Renal pelvis (tissue), 4 donors: ENCODE data around the gene KRT79. TPM values are rescaled to one million over a fixed set of nuclear protein-coding genes. Genes with fewer than 3 reads are reported as not detected.

Experiments used
- DNase-seq: peaks from one replicate; pipeline ENCODE4 v3.0.0-alpha.2; 2013
- polyA plus RNA-seq, 3 donors: library from polyadenylated mRNA; unstranded; fragments of 120-200 nt; gene quantifications; one replicate each; pipeline ENCODE4 v1.2.1, GENCODE V29; 2013; ENCODE audit not compliant: insufficient read length in 3 of 3

The KRT79 gene
- polyA plus RNA-seq, 3 donors: not detected

DNA sequence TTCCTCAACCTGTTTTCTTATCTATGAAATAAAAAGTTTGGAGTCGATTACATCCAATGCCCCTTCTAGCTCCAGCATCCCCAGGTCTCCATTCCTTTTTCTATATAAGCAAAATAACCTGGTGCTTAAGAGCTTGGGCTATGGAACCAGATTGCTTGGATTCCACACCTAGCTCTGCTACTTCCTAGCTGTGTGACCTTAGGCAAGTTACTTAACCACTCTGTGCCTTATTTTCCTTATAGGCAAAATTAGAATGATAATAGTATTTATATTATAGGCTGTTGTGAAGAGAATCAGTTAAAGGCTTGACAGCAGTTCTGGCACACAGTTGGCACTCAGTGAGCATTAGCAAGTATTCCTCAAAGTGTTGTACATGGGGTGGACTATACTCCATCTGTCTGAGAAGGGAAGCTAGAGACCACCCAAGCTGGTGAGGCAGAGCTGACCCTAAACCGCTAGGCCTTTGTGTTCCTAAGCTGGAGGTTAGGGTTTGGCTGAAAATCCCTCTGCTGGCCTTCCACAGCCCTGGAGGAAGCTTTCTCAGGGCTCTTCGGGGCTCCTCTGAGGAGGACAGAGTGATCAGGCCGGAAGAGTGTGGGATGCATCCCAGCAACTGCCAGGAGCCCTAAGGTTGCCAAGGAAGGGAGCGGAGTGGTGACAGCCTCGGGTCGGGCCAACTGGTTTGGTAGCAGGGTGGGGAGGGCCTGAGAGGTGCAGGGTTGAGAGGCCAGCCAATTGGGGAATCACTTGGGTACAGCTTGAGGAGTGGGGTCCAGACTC, 14.2 kb downstream of the KRT79 start:
- DNase-seq: no peak

DNA sequence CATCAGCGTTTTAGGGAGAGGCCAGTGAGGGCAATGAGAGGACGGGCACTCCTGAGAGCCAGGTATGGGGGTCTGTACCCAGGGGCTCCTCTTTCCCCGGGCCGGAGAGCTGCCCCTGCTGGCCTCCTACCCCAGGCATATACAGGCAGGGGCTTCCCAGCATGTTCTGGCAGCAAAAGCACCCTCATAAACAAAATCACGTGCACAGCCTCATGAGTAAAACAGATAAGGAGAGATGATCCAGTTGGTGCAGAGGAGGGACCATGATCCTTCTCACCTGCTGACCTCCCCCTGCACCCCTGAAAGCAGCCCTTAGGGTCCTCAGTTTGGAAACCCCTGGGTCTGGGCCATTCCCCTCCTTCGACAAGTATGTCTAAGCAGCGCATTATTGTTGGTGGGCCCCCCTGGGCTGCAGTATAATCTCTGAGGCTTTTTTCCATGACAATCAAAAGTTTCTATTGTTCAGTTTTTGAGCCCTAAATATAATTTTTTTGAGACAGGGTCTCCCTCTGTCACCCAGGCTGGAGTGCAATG, 15.2 kb downstream of the KRT79 start:
- DNase-seq: no peak

DNA sequence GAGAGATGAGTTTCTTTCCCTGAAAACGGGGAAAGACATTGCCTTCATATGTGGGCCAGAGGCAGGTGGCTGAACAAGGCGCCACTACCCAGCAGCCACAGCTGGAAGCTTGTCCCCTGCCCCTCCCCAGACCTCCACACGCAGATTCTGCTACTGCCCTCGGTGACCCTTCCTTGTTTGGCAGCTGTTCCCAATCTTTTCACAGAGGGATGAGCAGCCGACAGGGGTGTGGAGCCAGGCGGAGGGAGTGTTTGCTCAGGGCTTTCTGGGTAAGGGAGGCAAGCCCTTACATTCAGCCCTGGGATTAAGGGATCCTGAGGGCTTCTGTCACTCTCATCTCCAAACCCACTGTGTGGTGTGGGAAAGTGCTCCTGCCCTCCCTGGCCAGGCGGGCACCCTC, 15.7 kb downstream of the KRT79 start:
- no peak for DNase-seq

- DNase-seq: no peak
These were observed 16.3 kb downstream of the KRT79 start for GRCh38 chr12:52817699-52818238.

GRCh38 chr12:52817003-52817698, 17.0 kb downstream of the KRT79 start:
- no peak for DNase-seq

DNA sequence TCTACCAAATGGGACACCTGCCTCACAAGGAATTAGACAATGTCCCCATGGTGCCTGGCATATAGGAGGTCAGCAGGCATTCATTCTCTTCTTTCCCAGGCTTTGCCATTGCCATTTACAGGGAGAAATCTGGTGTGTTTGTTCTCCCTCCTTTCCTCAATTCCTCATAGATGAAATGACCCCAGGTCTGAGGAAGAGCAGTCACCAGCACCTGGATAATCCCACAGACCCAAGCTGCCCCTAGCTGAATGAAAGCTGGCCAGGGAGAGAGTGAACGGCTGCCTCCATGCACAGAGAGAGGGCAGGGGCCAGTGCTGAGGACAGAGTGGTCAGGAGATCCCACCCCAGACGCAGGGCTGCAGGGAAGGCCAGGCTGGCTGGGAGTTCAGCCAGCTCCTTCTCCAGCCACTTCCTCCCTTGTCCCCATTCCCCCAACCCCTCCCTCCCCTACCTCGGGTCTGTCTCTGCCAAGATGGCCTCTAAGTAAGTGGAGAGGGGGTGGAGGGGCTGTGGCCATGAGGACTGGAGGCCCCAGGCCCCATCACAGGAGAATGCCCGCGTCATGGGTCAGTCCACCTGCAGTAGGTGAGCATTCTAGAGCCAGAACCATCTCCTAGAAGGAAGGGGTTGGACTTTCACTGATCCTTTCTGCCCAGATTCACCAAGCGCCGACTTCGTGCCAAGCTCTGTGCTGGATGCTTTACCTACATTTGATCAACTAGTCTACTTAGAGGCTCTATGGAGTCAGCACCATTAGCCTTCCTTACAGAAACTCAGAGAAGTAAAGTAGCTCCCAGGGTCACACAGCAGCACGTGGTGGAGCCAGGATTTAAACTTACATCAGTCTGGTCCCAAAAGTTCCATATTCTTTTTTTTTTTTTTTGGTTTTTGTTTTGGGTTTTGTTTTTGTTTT, 18.2 kb downstream of the KRT79 start:
- DNase-seq: no peak

- no peak for DNase-seq
These were observed 18.9 kb downstream of the KRT79 start for GRCh38 chr12:52815161-52815560.

DNA sequence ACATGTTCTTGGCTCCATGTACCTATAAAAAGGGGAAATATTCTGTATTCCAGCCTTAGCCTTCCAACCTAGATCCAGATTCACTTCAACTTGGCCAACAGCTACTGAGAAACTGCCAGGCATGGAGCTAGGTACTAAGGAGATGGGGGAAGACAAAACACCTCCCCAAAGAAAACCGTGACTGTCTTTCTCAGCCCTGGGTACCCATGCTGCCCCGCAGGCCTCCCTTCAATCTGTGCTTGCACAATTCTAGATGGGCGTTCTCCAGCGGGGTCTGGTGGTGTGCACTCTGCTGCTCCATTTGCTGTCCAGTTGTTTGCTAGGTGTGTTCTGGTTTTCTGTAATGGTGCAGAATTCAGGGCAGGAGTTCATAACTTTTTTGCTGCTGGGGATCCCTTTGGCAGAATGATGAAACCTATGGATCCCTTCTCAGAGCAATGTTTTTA, 19.4 kb downstream of the KRT79 start:
- DNase-seq: no peak

- DNase-seq: no peak
These were observed 20.0 kb downstream of the KRT79 start, which contains the start of gene KRT4 for GRCh38 chr12:52813885-52814709. KRT4 (minus strand) TSS chr12:52814116; CDS start chr12:52814058, 58 bp downstream.

DNA sequence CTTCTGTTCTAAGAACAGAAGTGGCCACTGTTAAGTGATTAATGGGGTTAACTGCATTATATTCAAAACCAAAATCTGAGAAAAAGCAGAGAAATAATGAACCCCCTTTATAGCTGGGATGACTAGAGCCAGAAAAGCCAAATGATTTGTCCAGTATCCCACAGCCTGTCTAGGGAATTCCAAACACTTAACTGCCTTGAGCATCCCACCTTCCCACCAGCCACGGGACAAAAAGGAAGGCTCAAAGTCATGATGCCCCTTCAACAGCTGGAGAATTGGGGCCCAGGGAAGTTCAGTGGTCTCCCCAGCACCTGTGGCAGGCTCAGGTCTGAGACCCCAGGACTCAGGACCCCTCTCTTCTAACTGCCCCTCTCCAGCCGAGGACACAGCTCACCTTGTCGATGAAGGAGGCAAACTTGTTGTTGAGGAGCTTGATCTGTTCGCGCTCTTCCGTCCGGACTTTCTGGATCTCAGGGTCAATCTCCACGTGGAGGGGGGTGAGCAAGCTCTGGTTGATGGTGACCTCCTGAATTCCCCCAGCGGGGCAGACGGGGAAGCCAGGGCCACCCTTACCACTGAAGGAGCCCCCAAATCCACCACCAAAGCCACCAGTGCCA, 20.8 kb downstream of the KRT79 start:
- no peak for DNase-seq

DNA sequence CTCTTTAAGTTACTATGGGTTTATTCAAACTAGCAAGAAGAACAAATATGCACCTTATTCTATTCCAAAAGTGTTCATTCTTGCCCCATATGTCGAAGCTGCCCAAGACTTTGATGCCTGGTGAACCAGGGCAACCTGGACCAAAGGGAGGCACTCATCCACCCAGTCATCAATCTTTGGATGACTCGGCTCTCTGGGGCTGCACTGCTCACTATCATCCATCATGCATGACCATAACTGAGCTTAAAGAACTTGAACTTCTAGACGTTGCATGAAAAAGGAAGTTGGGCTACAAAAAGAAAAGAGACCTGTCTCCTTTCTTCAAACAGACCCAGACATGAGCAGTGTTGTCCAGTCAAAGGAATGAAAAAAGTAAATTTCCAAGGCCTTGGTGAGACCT, 21.4 kb downstream of the KRT79 start:
- no peak for DNase-seq

GRCh38 chr12:52812073-52812400, 22.1 kb downstream of the KRT79 start:
- DNase-seq: no peak

GRCh38 chr12:52811191-52812072, 22.7 kb downstream of the KRT79 start:
- no peak for DNase-seq

DNA sequence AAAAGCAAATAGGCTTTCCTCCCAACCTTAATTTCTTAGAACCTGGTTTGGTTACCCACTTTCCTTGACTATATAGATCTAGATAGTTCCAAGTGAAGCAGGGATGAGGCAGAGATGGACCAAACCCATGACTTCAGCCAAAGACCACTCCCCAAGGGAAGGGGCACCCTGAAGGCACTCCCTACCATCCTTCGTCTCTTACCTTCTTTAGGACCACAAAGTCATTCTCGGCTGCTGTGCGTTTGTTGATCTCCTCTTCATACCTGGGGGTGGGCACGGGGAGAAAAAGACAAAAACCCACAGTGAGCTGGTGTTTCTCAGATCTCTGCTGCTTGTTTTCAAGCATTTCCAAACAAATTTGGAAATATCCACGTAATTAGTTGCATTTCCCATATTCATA, 23.6 kb downstream of the KRT79 start:
- no peak for DNase-seq

- no peak for DNase-seq
These were observed 24.9 kb downstream of the KRT79 start for GRCh38 chr12:52809166-52809565.

- DNase-seq: no peak
These were observed 25.4 kb downstream of the KRT79 start for GRCh38 chr12:52808573-52809160.

- no peak for DNase-seq
These were observed 26.3 kb downstream of the KRT79 start for GRCh38 chr12:52807544-52808470.
